ENCODE results near the gene DHRS4L2.
"Not testable (repeated sequence)": the region's sequence is repeated elsewhere in the genome, so short reads cannot be mapped to it uniquely, and the experiment has no call there.

DHRS4L2 gene

GRCh38 chr14:23954965-23955364, 33.8 kb upstream of the DHRS4L2 start:
- DNase-seq; H3K9ac ChIP-seq (ENCODE audit: low read length); H3K79me1 ChIP-seq (ENCODE audit: low read length); H3K27me3 ChIP-seq (ENCODE audit: insufficient read depth, low read length); H3K4me1 ChIP-seq (ENCODE audit: control insufficient read depth in 1 of 2, insufficient read depth in 2 of 2, low read length in 2 of 2); H3K27ac ChIP-seq (ENCODE audit: low read depth, low read length); H3K4me2 ChIP-seq (ENCODE audit: low read length); H3K4ac ChIP-seq (ENCODE audit: low read depth, low read length); H2BK120ac ChIP-seq (ENCODE audit: insufficient read depth, low read length, poor library complexity); H2AFZ ChIP-seq (ENCODE audit: insufficient read depth, low read length, poor library complexity); H2BK5ac ChIP-seq (ENCODE audit: low read depth, low read length, poor library complexity); H3K14ac ChIP-seq (ENCODE audit: low read length); H3K79me2 ChIP-seq (ENCODE audit: control insufficient read depth, insufficient read depth, low read length, poor library complexity); H3K23ac ChIP-seq (ENCODE audit: low read length); H3K18ac ChIP-seq (ENCODE audit: low read length); H2BK12ac ChIP-seq (ENCODE audit: low read length); H3K4me3 ChIP-seq (ENCODE audit: low read depth, low read length); H3K36me3 ChIP-seq (ENCODE audit: control insufficient read depth in 1 of 2, insufficient read depth in 2 of 2, low read length in 2 of 2); H2AK5ac ChIP-seq (ENCODE audit: low read length); H4K91ac ChIP-seq (ENCODE audit: low read depth, low read length); H3K9me3 ChIP-seq (ENCODE audit: insufficient read depth, low read depth, low read length); H4K12ac ChIP-seq (ENCODE audit: low read depth, low read length): not testable (repeated sequence)
- peak overlapping the region; percentile 47 for H4K8ac ChIP-seq (ENCODE audit: low read depth, low read length)
- no CpG with 5 or more reads among the region's 20 CpGs for WGBS (ENCODE audit: extremely low coverage, insufficient coverage, insufficient read length)

- H4K91ac ChIP-seq (ENCODE audit: low read depth, low read length); DNase-seq; H2AK5ac ChIP-seq (ENCODE audit: low read length); H3K9ac ChIP-seq (ENCODE audit: low read length); H3K27ac ChIP-seq (ENCODE audit: low read depth, low read length); H3K18ac ChIP-seq (ENCODE audit: low read length); H2BK12ac ChIP-seq (ENCODE audit: low read length); H3K4me1 ChIP-seq (ENCODE audit: control insufficient read depth in 1 of 2, insufficient read depth in 2 of 2, low read length in 2 of 2); H3K79me2 ChIP-seq (ENCODE audit: control insufficient read depth, insufficient read depth, low read length, poor library complexity); H3K4me2 ChIP-seq (ENCODE audit: low read length); H2AFZ ChIP-seq (ENCODE audit: insufficient read depth, low read length, poor library complexity); H4K8ac ChIP-seq (ENCODE audit: low read depth, low read length); H2BK120ac ChIP-seq (ENCODE audit: insufficient read depth, low read length, poor library complexity); H2BK5ac ChIP-seq (ENCODE audit: low read depth, low read length, poor library complexity); H4K12ac ChIP-seq (ENCODE audit: low read depth, low read length); H3K27me3 ChIP-seq (ENCODE audit: insufficient read depth, low read length); H3K23ac ChIP-seq (ENCODE audit: low read length); H3K36me3 ChIP-seq (ENCODE audit: control insufficient read depth in 1 of 2, insufficient read depth in 2 of 2, low read length in 2 of 2); H3K4ac ChIP-seq (ENCODE audit: low read depth, low read length); H3K14ac ChIP-seq (ENCODE audit: low read length); H3K4me3 ChIP-seq (ENCODE audit: low read depth, low read length); H3K9me3 ChIP-seq (ENCODE audit: insufficient read depth, low read depth, low read length); H3K79me1 ChIP-seq (ENCODE audit: low read length): not testable (repeated sequence)
- no CpG with 5 or more reads among the region's 2 CpGs for WGBS (ENCODE audit: extremely low coverage, insufficient coverage, insufficient read length)
Observed at GRCh38 chr14:23955811-23956210, 32.9 kb upstream of the DHRS4L2 start.

- WGBS (ENCODE audit: extremely low coverage, insufficient coverage, insufficient read length), result no CpG with 5 or more reads among the region's 9 CpGs
- H3K27me3 ChIP-seq (ENCODE audit: insufficient read depth, low read length); H3K18ac ChIP-seq (ENCODE audit: low read length); H2AK5ac ChIP-seq (ENCODE audit: low read length); H3K4me3 ChIP-seq (ENCODE audit: low read depth, low read length); H4K12ac ChIP-seq (ENCODE audit: low read depth, low read length); H3K27ac ChIP-seq (ENCODE audit: low read depth, low read length); H3K36me3 ChIP-seq (ENCODE audit: control insufficient read depth in 1 of 2, insufficient read depth in 2 of 2, low read length in 2 of 2); H4K8ac ChIP-seq (ENCODE audit: low read depth, low read length); H2BK12ac ChIP-seq (ENCODE audit: low read length); H3K23ac ChIP-seq (ENCODE audit: low read length); H2BK5ac ChIP-seq (ENCODE audit: low read depth, low read length, poor library complexity); H3K9ac ChIP-seq (ENCODE audit: low read length); H2AFZ ChIP-seq (ENCODE audit: insufficient read depth, low read length, poor library complexity); H3K79me2 ChIP-seq (ENCODE audit: control insufficient read depth, insufficient read depth, low read length, poor library complexity); H3K14ac ChIP-seq (ENCODE audit: low read length); H4K91ac ChIP-seq (ENCODE audit: low read depth, low read length); H3K4me1 ChIP-seq (ENCODE audit: control insufficient read depth in 1 of 2, insufficient read depth in 2 of 2, low read length in 2 of 2); H3K79me1 ChIP-seq (ENCODE audit: low read length); H3K4ac ChIP-seq (ENCODE audit: low read depth, low read length); H2BK120ac ChIP-seq (ENCODE audit: insufficient read depth, low read length, poor library complexity); DNase-seq; H3K4me2 ChIP-seq (ENCODE audit: low read length); H3K9me3 ChIP-seq (ENCODE audit: insufficient read depth, low read depth, low read length): not testable (repeated sequence)
Observed at GRCh38 chr14:23957913-23958569, 30.7 kb upstream of the DHRS4L2 start.

GRCh38 chr14:23960899-23961298, 27.8 kb upstream of the DHRS4L2 start:
- not testable (repeated sequence) for H3K4ac ChIP-seq (ENCODE audit: low read depth, low read length); H2BK5ac ChIP-seq (ENCODE audit: low read depth, low read length, poor library complexity); H4K91ac ChIP-seq (ENCODE audit: low read depth, low read length); H2AFZ ChIP-seq (ENCODE audit: insufficient read depth, low read length, poor library complexity); H4K12ac ChIP-seq (ENCODE audit: low read depth, low read length); H3K36me3 ChIP-seq (ENCODE audit: control insufficient read depth in 1 of 2, insufficient read depth in 2 of 2, low read length in 2 of 2); H3K4me3 ChIP-seq (ENCODE audit: low read depth, low read length); H2BK12ac ChIP-seq (ENCODE audit: low read length); H3K4me1 ChIP-seq (ENCODE audit: control insufficient read depth in 1 of 2, insufficient read depth in 2 of 2, low read length in 2 of 2); H3K27ac ChIP-seq (ENCODE audit: low read depth, low read length); H3K23ac ChIP-seq (ENCODE audit: low read length); H3K18ac ChIP-seq (ENCODE audit: low read length); H3K4me2 ChIP-seq (ENCODE audit: low read length); H2BK120ac ChIP-seq (ENCODE audit: insufficient read depth, low read length, poor library complexity); H3K14ac ChIP-seq (ENCODE audit: low read length); H3K27me3 ChIP-seq (ENCODE audit: insufficient read depth, low read length); H3K79me2 ChIP-seq (ENCODE audit: control insufficient read depth, insufficient read depth, low read length, poor library complexity); DNase-seq; H3K9ac ChIP-seq (ENCODE audit: low read length); H3K79me1 ChIP-seq (ENCODE audit: low read length); H3K9me3 ChIP-seq (ENCODE audit: insufficient read depth, low read depth, low read length); H4K8ac ChIP-seq (ENCODE audit: low read depth, low read length); H2AK5ac ChIP-seq (ENCODE audit: low read length)
